ENCODE results near the gene SETX.
A peak's percentile ranks its signal among the peaks of the same experiment; 100 is the strongest.
"Not testable (repeated sequence)": the region's sequence is repeated elsewhere in the genome, so short reads cannot be mapped to it uniquely, and the experiment has no call there.

The SETX gene
- total RNA-seq = 325 to 473 (median 421) reads per million in 4 donors

GRCh38 chr9:132354637-132355355, at the start of gene SETX:
TSS of gene SETX (minus strand) at chr9:132354986. CDS start at chr9:132349428, 5,558 bp downstream.
- peak; percentile 89 to 99 (median 93) for DNase-seq

GRCh38 chr9:132404228-132404881, 49.6 kb upstream of the SETX start:
- peak in 1 of 5 donors; percentile 70 for DNase-seq

- no peak for DNase-seq
These were observed 47.0 kb upstream of the SETX start for GRCh38 chr9:132401824-132402223.

- DNase-seq = no peak
These were observed 40.8 kb upstream of the SETX start for GRCh38 chr9:132395560-132395959.

GRCh38 chr9:132391449-132391848, 36.7 kb upstream of the SETX start:
- DNase-seq = no peak

- DNase-seq = no peak
These were observed 36.2 kb upstream of the SETX start for GRCh38 chr9:132390966-132391365.

- no peak for DNase-seq
These were observed 32.3 kb upstream of the SETX start for GRCh38 chr9:132387133-132387532.

- no peak for DNase-seq
These were observed 29.6 kb upstream of the SETX start for GRCh38 chr9:132384376-132384775.

GRCh38 chr9:132383462-132383883, 28.7 kb upstream of the SETX start:
- no peak for DNase-seq

- DNase-seq = no peak
These were observed 27.3 kb upstream of the SETX start for GRCh38 chr9:132381966-132382541.

GRCh38 chr9:132378416-132378815, 23.6 kb upstream of the SETX start:
- DNase-seq = not testable (repeated sequence)

GRCh38 chr9:132377769-132378168, 23.0 kb upstream of the SETX start:
- DNase-seq = not testable (repeated sequence)

GRCh38 chr9:132372177-132373095, 17.6 kb upstream of the SETX start:
- peak in 1 of 5 donors; percentile 21 for DNase-seq

GRCh38 chr9:132370592-132370991, 15.8 kb upstream of the SETX start:
- no peak for DNase-seq

- no peak for DNase-seq
These were observed 14.6 kb upstream of the SETX start for GRCh38 chr9:132369421-132369820.

GRCh38 chr9:132367613-132368313, 13.0 kb upstream of the SETX start:
- no peak for DNase-seq

GRCh38 chr9:132366481-132366880, 11.7 kb upstream of the SETX start:
- DNase-seq = no peak

GRCh38 chr9:132365986-132366385, 11.2 kb upstream of the SETX start:
- DNase-seq = no peak

GRCh38 chr9:132364068-132364467, 9.3 kb upstream of the SETX start:
- DNase-seq = no peak

GRCh38 chr9:132357764-132358163, 3.0 kb upstream of the SETX start:
- no peak for DNase-seq

GRCh38 chr9:132356324-132356924, 1.6 kb upstream of the SETX start:
- no peak for DNase-seq

Data from T-helper 1 cell (primary cell).